WTC11 (cell line): ENCODE data around the gene CYP27A1.

Experiments
- CTCF ChIP-seq: fragments of 200-600 bp; IDR thresholded peaks from 2 replicates; pipeline ENCODE4 v1.8.0; 2022; ENCODE audit warnings: antibody characterized with exemption
- GTF2I ChIP-seq: fragments of 250-450 bp; sonication (Bioruptor Pico); conservative IDR thresholded peaks from 2 replicates; pipeline ENCODE4 v1.4.0; 2021; ENCODE audit warnings: mild to moderate bottlenecking
- MAX ChIP-seq: sonication (generic); formaldehyde crosslinking; IDR thresholded peaks from 2 replicates; pipeline ENCODE4 v1.8.0; 2022; ENCODE audit warnings: mild to moderate bottlenecking, missing genetic modification reagents
- STAT6 ChIP-seq: sonication (generic); formaldehyde crosslinking; conservative IDR thresholded peaks from 2 replicates; pipeline ENCODE4 v1.8.1; 2023; ENCODE audit warnings: mild to moderate bottlenecking, low read depth, missing genetic modification reagents, moderate library complexity
- USF2 ChIP-seq: sonication (generic); formaldehyde crosslinking; IDR thresholded peaks from 2 replicates; pipeline ENCODE4 v1.8.1; 2023; ENCODE audit warnings: mild to moderate bottlenecking, missing genetic modification reagents, moderate library complexity
- ZBTB21 ChIP-seq: sonication (generic); formaldehyde crosslinking; IDR thresholded peaks from 2 replicates; pipeline ENCODE4 v1.8.1; 2023; ENCODE audit warnings: mild to moderate bottlenecking, missing genetic modification reagents, borderline replicate concordance
- ZNF121 ChIP-seq: sonication (generic); formaldehyde crosslinking; IDR thresholded peaks from 2 replicates; pipeline ENCODE4 v1.8.0; 2023; ENCODE audit warnings: missing genetic modification reagents

- no peak for TF ChIP-seq MAX
- TF ChIP-seq ZBTB21, result no peak
- no peak for TF ChIP-seq GTF2I (CRISPR knock-in tag)
- no peak for TF ChIP-seq CTCF
- TF ChIP-seq ZNF121 (CRISPR knock-in tag), result no peak
- no peak for TF ChIP-seq USF2
- TF ChIP-seq STAT6 (CRISPR knock-in tag), result no peak
These were observed 25.7 kb downstream of the CYP27A1 start for GRCh38 chr2:218807626-218808025.
